ENCODE measurements around the gene SIGLEC7. TPM values are rescaled to one million over a fixed set of nuclear protein-coding genes. Genes with fewer than 3 reads are reported as not detected.

The SIGLEC7 gene
- total RNA-seq, 1 experiment from 2014 or later: not detected

Other genes with a start within 250 kb of the SIGLEC7 start
- not detected in 2 replicates for gene KLK4, start 230.9 kb upstream of the SIGLEC7 start, total RNA-seq (2014; rRNA removed)
- gene KLK5, start 189.3 kb upstream of the SIGLEC7 start, total RNA-seq (2014; rRNA removed): 58.5 and 59.0 TPM in 2 replicates
- 73.7 and 75.0 TPM in 2 replicates for gene KLK6, start 172.7 kb upstream of the SIGLEC7 start, total RNA-seq (2014; rRNA removed)
- 0.23 and 3.6 TPM in 2 replicates for gene KLK7, start 158.4 kb upstream of the SIGLEC7 start, total RNA-seq (2014; rRNA removed)
- gene KLK8, start 140.7 kb upstream of the SIGLEC7 start, total RNA-seq (2014; rRNA removed): 2.3 TPM in 1 of 2 replicates, not detected in the other
- 1.2 and 2.9 TPM in 2 replicates for gene KLK10, start 122.6 kb upstream of the SIGLEC7 start, total RNA-seq (2014; rRNA removed)
- 0.23 TPM in 1 of 2 replicates, not detected in the other for gene KLK11, start 115.7 kb upstream of the SIGLEC7 start, total RNA-seq (2014; rRNA removed)
- not detected in 2 replicates for gene KLK12, start 107.3 kb upstream of the SIGLEC7 start, total RNA-seq (2014; rRNA removed)
- not detected in 2 replicates for gene KLK13, start 77.2 kb upstream of the SIGLEC7 start, total RNA-seq (2014; rRNA removed)
- not detected in 2 replicates for gene KLK14, start 59.4 kb upstream of the SIGLEC7 start, total RNA-seq (2014; rRNA removed)
- 29.0 and 40.8 TPM in 2 replicates for gene CTU1, start 33.9 kb upstream of the SIGLEC7 start, total RNA-seq (2014; rRNA removed)
- gene SIGLEC9, start 17.4 kb upstream of the SIGLEC7 start, total RNA-seq (2014; rRNA removed): not detected in 2 replicates
- gene CD33, start 82.8 kb downstream of the SIGLEC7 start, total RNA-seq (2014; rRNA removed): 2.2 and 6.0 TPM in 2 replicates
- gene SIGLECL1, start 108.8 kb downstream of the SIGLEC7 start, total RNA-seq (2014; rRNA removed): not detected in 2 replicates
- not detected in 2 replicates for gene IGLON5, start 169.3 kb downstream of the SIGLEC7 start, total RNA-seq (2014; rRNA removed)
- gene VSIG10L, start 199.8 kb downstream of the SIGLEC7 start, total RNA-seq (2014; rRNA removed): 3.1 and 3.5 TPM in 2 replicates
- 249 and 320 TPM in 2 replicates for gene ETFB, start 224.1 kb downstream of the SIGLEC7 start, total RNA-seq (2014; rRNA removed)
- gene CLDND2, start 226.7 kb downstream of the SIGLEC7 start, total RNA-seq (2014; rRNA removed): 0.95 TPM in 1 of 2 replicates, not detected in the other
- not detected in 2 replicates for gene NKG7, start 230.4 kb downstream of the SIGLEC7 start, total RNA-seq (2014; rRNA removed)
- gene LIM2, start 245.7 kb downstream of the SIGLEC7 start, total RNA-seq (2014; rRNA removed): not detected in 2 replicates
- gene C19orf84, start 248.3 kb downstream of the SIGLEC7 start, total RNA-seq (2014; rRNA removed): not detected in 2 replicates

Data from PC-3 (cell line).